Germinal center (tissue), 1 donor: ENCODE results near the gene PCDH17.

Experiments used
- DNase-seq: peaks from one replicate; pipeline ENCODE4 v3.0.0; 2012; ENCODE audit warnings: mixed read lengths, low spot score

The PCDH17 gene

GRCh38 chr13:57631596-57632275, at the start of gene PCDH17:
Gene PCDH17 (plus strand): TSS chr13:57631744. CDS start chr13:57632547, 803 bp downstream.
- no peak for DNase-seq

- DNase-seq = no peak
These were observed 49.5 kb upstream of the PCDH17 start for GRCh38 chr13:57582032-57582431.

GRCh38 chr13:57583529-57583928, 48.0 kb upstream of the PCDH17 start:
- DNase-seq = no peak

- DNase-seq = no peak
These were observed 42.9 kb upstream of the PCDH17 start for GRCh38 chr13:57588639-57589038.

GRCh38 chr13:57595775-57596174, 35.8 kb upstream of the PCDH17 start:
- no peak for DNase-seq

- DNase-seq = no peak
These were observed 30.0 kb upstream of the PCDH17 start for GRCh38 chr13:57601536-57601935.

- DNase-seq = no peak
These were observed 27.1 kb upstream of the PCDH17 start for GRCh38 chr13:57604442-57604841.

GRCh38 chr13:57611969-57612368, 19.6 kb upstream of the PCDH17 start:
- no peak for DNase-seq

GRCh38 chr13:57612568-57612967, 19.0 kb upstream of the PCDH17 start:
- DNase-seq = no peak

- no peak for DNase-seq
These were observed 6.7 kb upstream of the PCDH17 start for GRCh38 chr13:57624565-57625435.

- DNase-seq = no peak
These were observed 3.9 kb upstream of the PCDH17 start for GRCh38 chr13:57627663-57628062.

- no peak for DNase-seq
These were observed 2.1 kb upstream of the PCDH17 start for GRCh38 chr13:57629391-57629804.

- DNase-seq = no peak
These were observed 1.7 kb upstream of the PCDH17 start for GRCh38 chr13:57629821-57630235.

GRCh38 chr13:57630661-57631595, 616 bp upstream of the PCDH17 start:
- no peak for DNase-seq

- no peak for DNase-seq
These were observed 964 bp downstream of the PCDH17 start for GRCh38 chr13:57632276-57633140.

GRCh38 chr13:57633141-57633949, 1.8 kb downstream of the PCDH17 start:
- DNase-seq = no peak

GRCh38 chr13:57633950-57634838, 2.6 kb downstream of the PCDH17 start:
- DNase-seq = no peak

GRCh38 chr13:57634839-57635165, 3.3 kb downstream of the PCDH17 start:
- DNase-seq = no peak

- DNase-seq = no peak
These were observed 4.1 kb downstream of the PCDH17 start for GRCh38 chr13:57635541-57636085.
